Neural cell (in vitro differentiated cells): ENCODE measurements around the gene ADRB2. TPM values are rescaled to one million over a fixed set of nuclear protein-coding genes. Genes with fewer than 3 reads are reported as not detected.

Experiments
- H2AFZ ChIP-seq: fragments of 200-600, 300-800 bp; sonication (generic), shearing (Covaris generic); 2 replicates; pipeline ENCODE4 v1.6.0; 2014; ENCODE audit warnings: low read depth, mild to moderate bottlenecking, antibody characterized with exemption, low read length, moderate library complexity
- H3F3A ChIP-seq: fragments of 200-600 bp; shearing (Covaris generic); 2 replicates; pipeline ENCODE4 v1.6.1; 2016; ENCODE audit warnings: mild to moderate bottlenecking, moderate library complexity, mixed read lengths, antibody characterized with exemption, low read length; ENCODE audit not compliant: insufficient read depth, poor library complexity, severe bottlenecking
- H3K27ac ChIP-seq: fragments of 200-600, 300-800 bp; sonication (generic), shearing (Covaris generic); 2 replicates; pipeline ENCODE4 v1.5.1; 2014; ENCODE audit warnings: mild to moderate bottlenecking, low read length, moderate library complexity
- H3K27me3 ChIP-seq: fragments of 300-800, 200-600 bp; sonication (generic), shearing (Covaris generic); 2 replicates; pipeline ENCODE4 v1.6.0; 2014; ENCODE audit warnings: mild to moderate bottlenecking, low read depth, low read length, moderate library complexity; ENCODE audit not compliant: insufficient read depth
- H3K36me3 ChIP-seq: fragments of 300-800, 200-600 bp; sonication (generic), shearing (Covaris generic); 2 replicates; pipeline ENCODE4 v1.5.1; 2014; ENCODE audit warnings: mild to moderate bottlenecking, antibody characterized with exemption, low read length, moderate library complexity; ENCODE audit not compliant: insufficient read depth
- H3K4me2 ChIP-seq: fragments of 300-800, 200-600 bp; sonication (generic), shearing (Covaris generic); 2 replicates; pipeline ENCODE4 v1.6.0; 2014; ENCODE audit warnings: mild to moderate bottlenecking, low read length
- H3K4me3 ChIP-seq: fragments of 300-800, 200-600 bp; sonication (generic), shearing (Covaris generic); 2 replicates; pipeline ENCODE4 v1.5.1; 2014; ENCODE audit warnings: mild to moderate bottlenecking, low read length, moderate library complexity
- H3K79me2 ChIP-seq: fragments of 200-600 bp; shearing (Covaris generic); replicated peaks from 2 replicates; pipeline ENCODE4 v1.6.0; 2014; ENCODE audit warnings: mild to moderate bottlenecking, low read length, moderate library complexity; ENCODE audit not compliant: insufficient read depth
- H3K9ac ChIP-seq: fragments of 300-800, 200-600 bp; sonication (generic), shearing (Covaris generic); 2 replicates; pipeline ENCODE4 v1.6.1; 2016; ENCODE audit warnings: mild to moderate bottlenecking, low read length, mixed read lengths
- H3K9me2 ChIP-seq: fragments of 200-600 bp; shearing (Covaris generic); 2 replicates; pipeline ENCODE4 v1.6.1; 2016; ENCODE audit warnings: mild to moderate bottlenecking, low read length, mixed read lengths; ENCODE audit not compliant: insufficient read depth
- H3K9me3 ChIP-seq: fragments of 200-600, 300-800 bp; sonication (generic), shearing (Covaris generic); 2 replicates; pipeline ENCODE4 v1.6.1; 2016; ENCODE audit warnings: mild to moderate bottlenecking, mixed run types, low read length, moderate library complexity, mixed read lengths
- H4K20me1 ChIP-seq: fragments of 200-600 bp; shearing (Covaris generic); 2 replicates; pipeline ENCODE4 v1.6.1; 2016; ENCODE audit warnings: mild to moderate bottlenecking, mixed run types; ENCODE audit not compliant: insufficient read depth
- CTCF ChIP-seq: fragments of 450-650 bp; IDR thresholded peaks from 2 replicates; pipeline ENCODE4 v1.5.1; 2014; ENCODE audit warnings: antibody characterized with exemption, mild to moderate bottlenecking, moderate library complexity; ENCODE audit not compliant: poor library complexity, severe bottlenecking
- EP300 ChIP-seq: fragments of 450-650 bp; conservative IDR thresholded peaks from 2 replicates; pipeline ENCODE4 v1.6.1; 2014; ENCODE audit warnings: antibody characterized with exemption, mild to moderate bottlenecking, moderate library complexity; ENCODE audit not compliant: poor library complexity, severe bottlenecking
- EZH2 ChIP-seq: fragments of 200-600, 300-800 bp; shearing (Covaris generic), sonication (generic); IDR thresholded peaks from 2 replicates; pipeline ENCODE4 v1.6.1; 2014; ENCODE audit warnings: antibody characterized with exemption, low read length, borderline replicate concordance, mild to moderate bottlenecking; ENCODE audit not compliant: insufficient read depth, poor library complexity, severe bottlenecking
- MXI1 ChIP-seq: fragments of 450-650 bp; conservative IDR thresholded peaks from 2 replicates; pipeline ENCODE4 v1.6.1; 2014; ENCODE audit warnings: antibody characterized with exemption, mild to moderate bottlenecking; ENCODE audit not compliant: poor library complexity, severe bottlenecking
- POLR2AphosphoS5 ChIP-seq: IDR thresholded peaks from 2 replicates; pipeline ENCODE4 v1.6.1; 2012
- RAD21 ChIP-seq: fragments of 450-650 bp; conservative IDR thresholded peaks from 2 replicates; pipeline ENCODE4 v1.6.1; 2014; ENCODE audit warnings: antibody characterized with exemption, mild to moderate bottlenecking, moderate library complexity
- REST ChIP-seq: IDR thresholded peaks from 2 replicates; pipeline ENCODE4 v1.6.1; 2012; ENCODE audit warnings: borderline replicate concordance
- SMC3 ChIP-seq: fragments of 450-650 bp; conservative IDR thresholded peaks from 2 replicates; pipeline ENCODE4 v1.6.1; 2014; ENCODE audit warnings: antibody characterized with exemption, mild to moderate bottlenecking, moderate library complexity; ENCODE audit not compliant: poor library complexity
- TAF1 ChIP-seq: IDR thresholded peaks from 2 replicates; pipeline ENCODE4 v1.6.1; 2012; ENCODE audit warnings: low read depth
- polyA plus RNA-seq: library from polyadenylated mRNA; depleted of rRNA; stranded (reverse); fragments of >200 nt; gene quantifications from 2 replicates; pipeline ENCODE4 v1.2.3, GENCODE V29; 2014

ADRB2 gene
- polyA plus RNA-seq, 1 donor from 2014 or later: not detected

GRCh38 chr5:148847456-148847855 lies 21.0 kb downstream of the ADRB2 start:
- Histone ChIP-seq H3K9me2 (no peaks in the 10 kb centered on the region), H3K4me3 (no peak overlapping the region), H3K36me3 (no peaks in the 10 kb centered on the region), H3K9ac (no peak overlapping the region), H3F3A (no peaks in the 10 kb centered on the region), H3K27me3 (no peaks in the 10 kb centered on the region), H3K9me3 (no peaks in the 10 kb centered on the region), H3K4me2 (no peak overlapping the region), H3K27ac (no peak overlapping the region), H4K20me1 (no peaks in the 10 kb centered on the region), H3K79me2 (no peaks in the 10 kb centered on the region), H2AFZ (no peak overlapping the region)
- TF ChIP-seq SMC3 (no peak), MXI1 (no peak)

GRCh38 chr5:148848393-148849031 lies 22.1 kb downstream of the ADRB2 start:
- TF ChIP-seq MXI1 (no peak), POLR2AphosphoS5 (no peak), EP300 (no peak), REST (no peak), EZH2 (no peak), CTCF (no peak), SMC3 (no peak), RAD21 (no peak), TAF1 (no peak)
- no peak overlapping the region for H3K4me3 ChIP-seq
- H3K79me2 ChIP-seq: no peaks in the 10 kb centered on the region
- H3K4me2 ChIP-seq: no peak overlapping the region
- no peak overlapping the region for H3K9ac ChIP-seq
- H3K27me3 ChIP-seq: no peaks in the 10 kb centered on the region
- no peaks in the 10 kb centered on the region for H3K9me3 ChIP-seq
- H3F3A ChIP-seq: no peaks in the 10 kb centered on the region
- H3K9me2 ChIP-seq: no peaks in the 10 kb centered on the region
- no peaks in the 10 kb centered on the region for H3K36me3 ChIP-seq
- no peaks in the 10 kb centered on the region for H4K20me1 ChIP-seq
- no peak overlapping the region for H3K27ac ChIP-seq
- no peak overlapping the region for H2AFZ ChIP-seq
